Measurements from ENCODE around the gene CRTC1.
"Not testable (repeated sequence)": the region's sequence is repeated elsewhere in the genome, so short reads cannot be mapped to it uniquely, and the experiment has no call there.

Gene CRTC1

DNA sequence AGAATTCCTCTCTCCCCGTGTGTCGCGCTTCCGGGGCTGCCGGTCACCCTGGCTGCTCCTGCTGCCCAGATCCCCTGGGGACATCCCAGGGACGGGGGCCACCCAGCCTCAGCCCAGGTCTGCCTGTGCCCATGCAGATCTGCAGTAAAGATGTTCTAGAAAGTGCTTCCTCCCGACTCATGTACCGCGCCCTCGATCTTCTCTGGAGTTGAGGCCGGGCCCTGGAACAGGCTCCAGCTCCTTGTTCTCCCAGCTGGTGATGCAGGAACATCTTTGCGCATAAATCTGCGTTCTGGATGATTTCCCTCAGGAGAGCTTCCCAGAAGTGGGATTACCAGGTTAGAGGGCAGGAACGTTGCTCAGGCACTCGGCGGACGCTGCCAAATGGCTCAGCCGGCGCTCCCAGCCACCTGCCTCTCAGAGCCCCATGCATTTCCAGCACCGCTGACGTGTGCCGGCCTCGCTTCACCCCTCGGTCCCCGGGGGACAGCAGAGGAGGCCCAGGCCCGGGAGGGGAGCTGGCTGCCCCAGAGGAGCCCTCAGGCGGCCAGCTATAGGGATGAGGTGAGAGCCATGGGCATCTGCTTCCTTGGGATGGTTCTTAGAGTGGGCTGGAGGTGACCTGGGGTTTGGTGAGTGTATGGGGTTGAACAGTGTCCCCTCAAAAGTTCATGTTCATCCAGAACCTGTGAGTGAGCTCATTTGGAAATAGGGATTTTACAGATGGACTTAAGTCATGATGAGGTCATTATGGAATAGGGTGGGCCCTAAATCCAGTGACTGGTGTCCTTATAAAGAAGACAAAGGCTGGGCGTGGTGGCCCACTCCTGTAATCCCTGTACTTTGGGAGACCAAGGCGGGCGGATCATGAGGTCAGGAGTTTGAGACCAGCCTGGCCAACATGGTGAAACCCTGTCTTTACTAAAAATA lies 42.6 kb downstream of the CRTC1 start:
- Histone ChIP-seq H3K27ac (ENCODE audit: low read length) (no peak overlapping the region), H4K20me1 (ENCODE audit: insufficient read depth, low read length) (peaks cover 36% of the 10 kb centered on the region), H2AFZ (ENCODE audit: low read depth, low read length) (no peak overlapping the region), H3K9ac (ENCODE audit: low read depth, low read length) (no peak overlapping the region), H3K79me2 (ENCODE audit: insufficient read depth, low read length) (no peaks in the 10 kb centered on the region), H3K4me2 (ENCODE audit: insufficient read depth, low read length) (no peak overlapping the region), H3K4me1 (ENCODE audit: insufficient read depth, low read length) (no peaks in the 10 kb centered on the region), H3K27me3 (ENCODE audit: insufficient read depth, low read length, poor library complexity) (no peaks in the 10 kb centered on the region), H3K36me3 (ENCODE audit: insufficient read depth, low read length) (no peaks in the 10 kb centered on the region), H3K9me3 (ENCODE audit: insufficient read depth, low read length, severe bottlenecking) (no peaks in the 10 kb centered on the region), H3K4me3 (ENCODE audit: low read depth in 1 of 2, low read length in 2 of 2) (no peak overlapping the region)
- DNase-seq (no peak), ATAC-seq (ENCODE audit: insufficient read depth, low read depth) (no peak)
- no peak for TF ChIP-seq EZH2 (IDR thresholded peaks at IDR 0.05; ENCODE audit: borderline replicate concordance, low read depth, low read length, severe bottlenecking)
- TF ChIP-seq CTCF (IDR thresholded peaks at IDR 0.05; ENCODE audit: borderline replicate concordance, extremely low read depth, low read length, poor library complexity, severe bottlenecking): no peak

DNA sequence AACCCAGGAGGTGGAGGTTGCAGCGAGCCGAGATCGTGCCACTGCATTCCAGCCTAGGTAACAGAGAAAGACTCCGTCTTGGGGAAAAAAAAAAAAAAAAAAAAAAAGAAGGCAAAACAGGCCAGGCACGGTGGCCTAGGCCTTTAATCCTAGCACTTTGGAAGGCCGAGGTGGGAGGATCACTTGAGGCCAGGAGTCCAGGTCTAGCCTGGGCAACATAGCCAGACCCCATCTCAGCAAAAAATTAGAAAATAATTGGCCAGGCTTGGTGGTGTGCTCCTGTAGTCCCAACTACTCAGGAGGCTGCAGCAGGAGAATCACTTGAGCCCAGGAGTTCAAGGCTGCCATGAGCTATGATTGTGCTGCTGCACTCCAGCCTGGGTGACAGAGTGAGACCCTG lies 43.4 kb downstream of the CRTC1 start:
- no peak for DNase-seq
- Histone ChIP-seq H4K20me1 (ENCODE audit: insufficient read depth, low read length) (peaks cover 35% of the 10 kb centered on the region), H3K4me1 (ENCODE audit: insufficient read depth, low read length) (no peaks in the 10 kb centered on the region), H3K79me2 (ENCODE audit: insufficient read depth, low read length) (no peaks in the 10 kb centered on the region), H3K27ac (ENCODE audit: low read length) (no peak overlapping the region), H3K36me3 (ENCODE audit: insufficient read depth, low read length) (no peaks in the 10 kb centered on the region), H2AFZ (ENCODE audit: low read depth, low read length) (no peak overlapping the region), H3K9ac (ENCODE audit: low read depth, low read length) (no peak overlapping the region), H3K9me3 (ENCODE audit: insufficient read depth, low read length, severe bottlenecking) (no peaks in the 10 kb centered on the region), H3K27me3 (ENCODE audit: insufficient read depth, low read length, poor library complexity) (no peaks in the 10 kb centered on the region), H3K4me2 (ENCODE audit: insufficient read depth, low read length) (no peak overlapping the region), H3K4me3 (ENCODE audit: low read depth in 1 of 2, low read length in 2 of 2) (no peak overlapping the region)
- TF ChIP-seq CTCF (IDR thresholded peaks at IDR 0.05; ENCODE audit: borderline replicate concordance, extremely low read depth, low read length, poor library complexity, severe bottlenecking) (no peak), EZH2 (IDR thresholded peaks at IDR 0.05; ENCODE audit: borderline replicate concordance, low read depth, low read length, severe bottlenecking) (no peak)
- no peak for ATAC-seq (ENCODE audit: insufficient read depth, low read depth)

GRCh38 chr19:18727602-18728001 lies 44.1 kb downstream of the CRTC1 start:
- not testable (repeated sequence) for H2AFZ ChIP-seq (ENCODE audit: low read depth, low read length); H3K4me3 ChIP-seq (ENCODE audit: low read depth in 1 of 2, low read length in 2 of 2); H3K79me2 ChIP-seq (ENCODE audit: insufficient read depth, low read length); H3K36me3 ChIP-seq (ENCODE audit: insufficient read depth, low read length); H3K27me3 ChIP-seq (ENCODE audit: insufficient read depth, low read length, poor library complexity); H3K9me3 ChIP-seq (ENCODE audit: insufficient read depth, low read length, severe bottlenecking); DNase-seq; H3K27ac ChIP-seq (ENCODE audit: low read length); H3K4me1 ChIP-seq (ENCODE audit: insufficient read depth, low read length); ATAC-seq (ENCODE audit: insufficient read depth, low read depth); H3K9ac ChIP-seq (ENCODE audit: low read depth, low read length); H3K4me2 ChIP-seq (ENCODE audit: insufficient read depth, low read length)
- peaks cover 30% of the 10 kb centered on the region for H4K20me1 ChIP-seq (ENCODE audit: insufficient read depth, low read length)

- DNase-seq: no peak
- no peaks in the 10 kb centered on the region for H3K4me1 ChIP-seq (ENCODE audit: insufficient read depth, low read length)
- H3K36me3 ChIP-seq (ENCODE audit: insufficient read depth, low read length): no peaks in the 10 kb centered on the region
- H3K4me2 ChIP-seq (ENCODE audit: insufficient read depth, low read length): no peak overlapping the region
- no peaks in the 10 kb centered on the region for H3K9me3 ChIP-seq (ENCODE audit: insufficient read depth, low read length, severe bottlenecking)
- ATAC-seq (ENCODE audit: insufficient read depth, low read depth): no peak
- H3K79me2 ChIP-seq (ENCODE audit: insufficient read depth, low read length): no peaks in the 10 kb centered on the region
- H3K27me3 ChIP-seq (ENCODE audit: insufficient read depth, low read length, poor library complexity): no peaks in the 10 kb centered on the region
- H2AFZ ChIP-seq (ENCODE audit: low read depth, low read length): no peak overlapping the region
- peaks cover 21% of the 10 kb centered on the region; the same call in 1 of the 2 replicates for H4K20me1 ChIP-seq (ENCODE audit: insufficient read depth, low read length)
- no peak overlapping the region for H3K9ac ChIP-seq (ENCODE audit: low read depth, low read length)
- no peak overlapping the region for H3K27ac ChIP-seq (ENCODE audit: low read length)
- H3K4me3 ChIP-seq (ENCODE audit: low read depth in 1 of 2, low read length in 2 of 2): no peak overlapping the region
- TF ChIP-seq CTCF (IDR thresholded peaks at IDR 0.05; ENCODE audit: borderline replicate concordance, extremely low read depth, low read length, poor library complexity, severe bottlenecking) (no peak), EZH2 (IDR thresholded peaks at IDR 0.05; ENCODE audit: borderline replicate concordance, low read depth, low read length, severe bottlenecking) (no peak)
Observed at GRCh38 chr19:18729933-18730530, 46.6 kb downstream of the CRTC1 start.
